BJ (cell line): ENCODE results near the gene AFM. TPM values are rescaled to one million over a fixed set of nuclear protein-coding genes. Genes with fewer than 3 reads are reported as not detected.

Experiments used
- CTCF ChIA-PET: fragments of 350-600 bp; formaldehyde crosslinking; extraction: SDS; loops from one replicate; lab custom pipeline; 2021; ENCODE audit warnings: antibody characterized with exemption, inconsistent platforms; lab: Yijun Ruan, JAX
- POLR2A ChIA-PET: fragments of 300-600 bp; sonication (Branson Sonifier 250); formaldehyde crosslinking; extraction: SDS; loops from one replicate; lab custom pipeline; 2021; ENCODE audit warnings: antibody characterized with exemption; lab: Charles Lee
- DNase-seq: peaks from one replicate; pipeline ENCODE4 v3.0.0-alpha.2; 2011; ENCODE audit warnings: low read depth
- H3K27me3 ChIP-seq: 2 replicates; pipeline ENCODE4 v1.6.0; 2011; ENCODE audit warnings: low read length; ENCODE audit not compliant: control insufficient read depth, insufficient read depth
- H3K36me3 ChIP-seq: 2 replicates; pipeline ENCODE4 v1.5.1; 2011; ENCODE audit warnings: low read length; ENCODE audit not compliant: control insufficient read depth, insufficient read depth
- H3K4me3 ChIP-seq: 2 replicates; pipeline ENCODE4 v1.5.1; 2011; ENCODE audit warnings: low read depth, mild to moderate bottlenecking, control low read depth, low read length
- polyA plus RNA-seq: library from polyadenylated mRNA; depleted of rRNA; stranded (reverse); fragments of >200 nt; gene quantifications from 2 replicates; pipeline ENCODE4 v1.2.3, GENCODE V29; 2011
- TF ChIP-seq, protein P1 (sequence below): IDR thresholded peaks from 2 replicates; pipeline ENCODE4 v1.5.1; 2011; ENCODE audit warnings: low read depth, mild to moderate bottlenecking, control low read depth, inconsistent platforms, low read length, moderate library complexity; ENCODE audit not compliant: insufficient read depth

AFM gene
- polyA plus RNA-seq, 1 experiment, result not detected

- DNase-seq, result no peak
- H3K4me3 ChIP-seq, result no peak overlapping the region
- POLR2A ChIA-PET, result no interaction called here
- TF ChIP-seq, protein P1, sequence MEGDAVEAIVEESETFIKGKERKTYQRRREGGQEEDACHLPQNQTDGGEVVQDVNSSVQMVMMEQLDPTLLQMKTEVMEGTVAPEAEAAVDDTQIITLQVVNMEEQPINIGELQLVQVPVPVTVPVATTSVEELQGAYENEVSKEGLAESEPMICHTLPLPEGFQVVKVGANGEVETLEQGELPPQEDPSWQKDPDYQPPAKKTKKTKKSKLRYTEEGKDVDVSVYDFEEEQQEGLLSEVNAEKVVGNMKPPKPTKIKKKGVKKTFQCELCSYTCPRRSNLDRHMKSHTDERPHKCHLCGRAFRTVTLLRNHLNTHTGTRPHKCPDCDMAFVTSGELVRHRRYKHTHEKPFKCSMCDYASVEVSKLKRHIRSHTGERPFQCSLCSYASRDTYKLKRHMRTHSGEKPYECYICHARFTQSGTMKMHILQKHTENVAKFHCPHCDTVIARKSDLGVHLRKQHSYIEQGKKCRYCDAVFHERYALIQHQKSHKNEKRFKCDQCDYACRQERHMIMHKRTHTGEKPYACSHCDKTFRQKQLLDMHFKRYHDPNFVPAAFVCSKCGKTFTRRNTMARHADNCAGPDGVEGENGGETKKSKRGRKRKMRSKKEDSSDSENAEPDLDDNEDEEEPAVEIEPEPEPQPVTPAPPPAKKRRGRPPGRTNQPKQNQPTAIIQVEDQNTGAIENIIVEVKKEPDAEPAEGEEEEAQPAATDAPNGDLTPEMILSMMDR, result no peak
- no peaks in the 10 kb centered on the region for H3K36me3 ChIP-seq
- H3K27me3 ChIP-seq, result no peaks in the 10 kb centered on the region
- CTCF ChIA-PET, result no interaction called here
These were observed 10.8 kb upstream of the AFM start for GRCh38 chr4:73470728-73471127.

GRCh38 chr4:73477176-73477575 is 4.4 kb upstream of the AFM start:
- TF ChIP-seq, protein P1, result no peak
- no peak for DNase-seq
- Histone ChIP-seq H3K27me3 (no peaks in the 10 kb centered on the region), H3K36me3 (no peaks in the 10 kb centered on the region), H3K4me3 (no peak overlapping the region)
- ChIA-PET CTCF (no interaction called here), POLR2A (no interaction called here)

DNA sequence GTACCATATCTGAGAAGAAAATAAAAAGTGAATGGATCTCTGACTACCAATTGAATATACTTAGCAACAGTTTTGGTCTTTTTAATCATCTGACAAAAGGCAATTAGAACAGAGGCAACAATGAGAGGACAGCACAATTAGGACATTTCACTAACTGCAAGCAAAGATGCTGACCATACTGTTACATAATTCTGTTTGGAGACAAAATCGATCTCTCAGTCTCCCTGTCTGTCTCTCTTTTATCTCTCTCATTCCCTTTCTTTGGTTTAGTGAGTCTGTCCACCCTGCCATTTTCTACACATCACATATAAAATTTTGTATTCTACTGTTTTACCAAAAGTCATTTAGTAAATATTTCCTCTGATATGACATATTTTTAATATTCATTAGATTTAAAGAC is 2.2 kb upstream of the AFM start:
- ChIA-PET POLR2A (no interaction called here), CTCF (interaction anchor here (1.0 kb wide), 1 partner anchor 13 kb away, joined by 3 read pairs; no protein-coding TSS in a partner anchor)
- TF ChIP-seq, protein P1, result no peak
- Histone ChIP-seq H3K4me3 (no peak overlapping the region), H3K27me3 (no peaks in the 10 kb centered on the region), H3K36me3 (no peaks in the 10 kb centered on the region)
- no peak for DNase-seq

DNA sequence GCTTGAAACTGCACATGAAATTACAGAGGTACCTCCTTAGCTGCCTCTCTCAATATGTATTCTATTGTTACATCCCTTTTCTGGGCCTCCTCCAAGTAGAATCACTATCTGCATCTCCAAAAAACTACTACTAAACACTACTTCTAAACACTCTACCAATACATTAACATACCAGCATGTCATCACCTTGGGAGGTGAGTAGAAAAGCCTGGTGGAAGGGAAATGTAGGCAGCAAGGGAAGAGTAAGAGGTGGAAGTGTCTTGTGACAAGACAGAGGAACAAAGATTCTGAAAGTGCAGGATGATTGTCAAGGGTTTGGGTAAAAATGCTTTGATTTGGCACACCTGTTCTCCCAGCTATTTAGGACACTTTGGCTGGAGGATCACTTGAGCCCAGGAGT is 3.5 kb downstream of the AFM start:
- ChIA-PET POLR2A (no interaction called here), CTCF (no interaction called here)
- TF ChIP-seq, protein P1, result no peak
- Histone ChIP-seq H3K4me3 (no peak overlapping the region), H3K27me3 (no peaks in the 10 kb centered on the region), H3K36me3 (no peaks in the 10 kb centered on the region)
- DNase-seq, result no peak

DNA sequence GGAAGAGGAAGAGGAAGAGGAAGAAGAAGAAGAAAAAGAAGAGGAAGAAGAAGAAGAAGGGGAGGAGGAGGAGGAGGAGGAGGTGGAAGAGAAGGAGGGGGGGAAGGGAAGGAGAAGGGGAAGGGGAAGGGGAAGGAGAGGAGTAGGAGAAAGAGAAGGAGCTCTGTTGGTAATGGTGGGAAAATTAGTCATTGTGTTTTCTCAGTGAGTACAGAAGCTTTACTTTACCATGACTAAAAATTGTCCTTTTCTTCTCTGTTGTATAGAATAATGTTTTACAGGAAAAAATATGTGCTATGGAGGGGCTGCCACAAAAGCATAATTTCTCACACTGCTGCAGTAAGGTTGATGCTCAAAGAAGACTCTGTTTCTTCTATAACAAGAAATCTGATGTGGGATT is 4.1 kb downstream of the AFM start:
- Histone ChIP-seq H3K36me3 (no peaks in the 10 kb centered on the region), H3K4me3 (no peak overlapping the region), H3K27me3 (no peaks in the 10 kb centered on the region)
- TF ChIP-seq, protein P1, result no peak
- DNase-seq, result no peak
- CTCF ChIA-PET, result no interaction called here
- POLR2A ChIA-PET, result no interaction called here
